PFSK-1 (cell line): ENCODE measurements around the gene LRRC59. TPM values are rescaled to one million over a fixed set of nuclear protein-coding genes. Genes with fewer than 3 reads are reported as not detected.

Experiments used
- FOXP2 ChIP-seq: optimal IDR thresholded peaks from 2 replicates; pipeline ENCODE3; 2011; ENCODE audit warnings: borderline replicate concordance, control low read depth, inconsistent platforms; ENCODE audit not compliant: insufficient read depth; ENCODE audit errors: extremely low read length, extremely low read depth
- POLR2AphosphoS5 ChIP-seq: IDR thresholded peaks from 2 replicates; pipeline ENCODE4 v1.6.1; 2012; ENCODE audit warnings: low read depth, mild to moderate bottlenecking, control low read depth, low read length, moderate library complexity
- REST ChIP-seq, 2 experiments: IDR thresholded peaks; 2 replicates each; pipeline versions ENCODE4 v1.6.1 to v1.8.0; 2011 to 2012; ENCODE audit warnings: low read depth in 2 of 2, low read length in 2 of 2, control low read depth in 1 of 2, inconsistent platforms in 1 of 2, mild to moderate bottlenecking in 1 of 2, moderate library complexity in 1 of 2; ENCODE audit not compliant: insufficient read depth in 1 of 2
- SIN3A ChIP-seq: IDR thresholded peaks from 2 replicates; pipeline ENCODE4 v1.6.1; 2012; ENCODE audit warnings: mild to moderate bottlenecking, low read length, moderate library complexity, borderline replicate concordance; ENCODE audit not compliant: insufficient read depth
- TAF1 ChIP-seq: IDR thresholded peaks from 2 replicates; pipeline ENCODE4 v1.6.1; 2012; ENCODE audit warnings: low read length, control low read depth, borderline replicate concordance; ENCODE audit not compliant: insufficient read depth
- polyA plus RNA-seq: library from polyadenylated mRNA; unstranded; fragments of >200 nt; gene quantifications from one replicate; pipeline ENCODE4 v1.2.1, GENCODE V29; 2012; ENCODE audit warnings: low read depth, missing spikeins; ENCODE audit not compliant: insufficient read length

LRRC59 gene
- 332 TPM for polyA plus RNA-seq

- TF ChIP-seq SIN3A (peak; percentile 97), TAF1 (peak; percentile 92; the same call in 1 of the 2 replicates), FOXP2 (peak; percentile 99), POLR2AphosphoS5 (peak; percentile 90), REST (IDR thresholded peaks at IDR 0.05; ENCODE audit: insufficient read depth in 1 of 2, low read depth in 2 of 2, low read length in 2 of 2) (peak in 1 of 2 experiments; percentile 53; a peak in 2 of 4 replicates)
Observed at GRCh38 chr17:50397111-50397918, at the start of gene LRRC59. Gene LRRC59, minus strand, starts transcription at chr17:50397523. Its CDS starts 206 bp downstream, at chr17:50397317.

- TF ChIP-seq FOXP2 (no peak), TAF1 (no peak), POLR2AphosphoS5 (no peak), REST (IDR thresholded peaks at IDR 0.05; ENCODE audit: insufficient read depth in 1 of 2, low read depth in 2 of 2, low read length in 2 of 2) (no peak), SIN3A (no peak)
Observed at GRCh38 chr17:50445730-50446325, 48.5 kb upstream of the LRRC59 start.

GRCh38 chr17:50444841-50445715, 47.8 kb upstream of the LRRC59 start:
- TF ChIP-seq REST (IDR thresholded peaks at IDR 0.05; ENCODE audit: insufficient read depth in 1 of 2, low read depth in 2 of 2, low read length in 2 of 2) = no peak
- TF ChIP-seq SIN3A = no peak
- TF ChIP-seq FOXP2 = no peak
- TF ChIP-seq POLR2AphosphoS5 = no peak
- no peak for TF ChIP-seq TAF1

- no peak for TF ChIP-seq REST (IDR thresholded peaks at IDR 0.05; ENCODE audit: insufficient read depth in 1 of 2, low read depth in 2 of 2, low read length in 2 of 2)
- TF ChIP-seq POLR2AphosphoS5 = no peak
- TF ChIP-seq FOXP2 = no peak
- TF ChIP-seq SIN3A = no peak
- no peak for TF ChIP-seq TAF1
Observed at GRCh38 chr17:50443505-50443974, 46.2 kb upstream of the LRRC59 start.
